GM12873 (cell line): ENCODE results near the gene ARHGAP45.
A peak's percentile ranks its signal among the peaks of the same experiment; 100 is the strongest.

Source experiments
- CTCF ChIP-seq: IDR thresholded peaks from 2 replicates; pipeline ENCODE4 v1.5.1; 2012; ENCODE audit warnings: low read depth, mild to moderate bottlenecking, moderate library complexity, low read length, control low read depth; ENCODE audit not compliant: insufficient read depth; ENCODE audit errors: missing control alignments

The ARHGAP45 gene

DNA sequence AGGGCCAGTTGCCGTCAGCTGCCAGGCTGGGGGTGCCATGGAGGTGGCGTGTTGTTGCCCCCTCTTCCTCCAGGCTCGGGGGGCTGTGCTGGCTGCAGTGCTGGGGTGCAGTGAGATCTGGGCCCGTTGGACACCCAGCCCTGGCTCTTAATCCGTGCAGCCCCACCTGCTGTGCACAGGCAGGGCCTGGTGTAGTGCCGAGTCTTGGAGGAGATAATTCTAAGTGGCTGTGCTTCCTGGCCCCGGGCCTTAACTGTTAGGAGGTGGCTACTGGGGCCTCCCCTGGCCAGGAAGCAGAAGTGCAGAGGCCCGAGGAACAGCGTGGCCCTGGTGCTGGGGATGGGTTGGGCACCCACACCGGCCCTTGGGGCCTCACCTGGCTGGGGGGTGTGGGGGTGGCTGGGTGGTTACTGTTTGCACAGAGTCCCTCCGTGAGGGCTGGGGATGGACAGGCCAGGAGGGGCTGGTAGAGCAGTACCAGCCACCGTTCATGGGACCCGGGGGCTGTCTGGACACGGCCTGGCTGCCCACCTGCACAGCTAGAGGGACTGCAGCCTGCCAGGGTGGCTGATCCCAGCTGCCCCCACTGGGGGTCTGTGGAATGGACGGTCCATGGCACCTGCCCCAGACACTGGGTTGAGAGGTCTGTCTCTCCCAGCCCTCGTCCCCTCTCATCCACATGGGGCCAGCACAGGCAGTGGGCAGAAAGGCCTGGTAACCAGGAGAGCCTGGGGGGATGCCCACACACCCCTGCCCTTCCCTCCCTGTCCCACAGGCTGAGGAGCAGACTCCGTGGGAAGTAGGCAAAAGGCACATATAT, 40.1 kb downstream of the ARHGAP45 start:
- TF ChIP-seq CTCF, result peak; percentile 8

DNA sequence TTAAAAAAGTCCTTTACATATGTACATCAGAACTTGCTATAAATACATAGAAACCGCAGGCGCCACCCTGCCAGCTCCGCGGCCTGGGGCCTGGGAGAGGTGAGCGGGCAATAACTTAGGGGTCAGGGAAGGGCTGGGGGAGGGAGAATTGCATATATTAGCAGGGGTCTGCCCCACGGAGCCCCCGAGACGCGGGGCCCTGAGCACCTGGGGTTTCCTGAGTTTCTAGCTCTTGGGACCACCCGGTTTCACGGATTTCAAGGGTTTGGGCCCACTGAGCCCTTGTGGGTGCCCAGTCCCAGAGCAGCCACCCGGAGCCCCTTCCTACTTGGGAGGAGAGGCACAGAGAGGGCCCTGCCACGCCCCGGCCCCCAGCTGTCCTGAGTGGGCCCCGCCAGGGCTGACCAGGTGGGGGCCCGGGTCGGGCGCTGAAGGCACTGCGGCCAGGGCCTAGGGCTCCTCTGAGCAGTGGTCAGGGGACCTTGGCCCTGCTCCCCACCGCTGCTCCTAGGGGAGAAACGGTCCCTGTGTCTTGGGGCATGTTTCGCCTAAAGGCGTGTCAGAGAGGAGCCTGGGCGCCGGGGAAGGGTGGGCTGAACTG, 40.8 kb downstream of the ARHGAP45 start:
- no peak for TF ChIP-seq CTCF

GRCh38 chr19:1108291-1109031, 41.5 kb downstream of the ARHGAP45 start:
- no peak for TF ChIP-seq CTCF

DNA sequence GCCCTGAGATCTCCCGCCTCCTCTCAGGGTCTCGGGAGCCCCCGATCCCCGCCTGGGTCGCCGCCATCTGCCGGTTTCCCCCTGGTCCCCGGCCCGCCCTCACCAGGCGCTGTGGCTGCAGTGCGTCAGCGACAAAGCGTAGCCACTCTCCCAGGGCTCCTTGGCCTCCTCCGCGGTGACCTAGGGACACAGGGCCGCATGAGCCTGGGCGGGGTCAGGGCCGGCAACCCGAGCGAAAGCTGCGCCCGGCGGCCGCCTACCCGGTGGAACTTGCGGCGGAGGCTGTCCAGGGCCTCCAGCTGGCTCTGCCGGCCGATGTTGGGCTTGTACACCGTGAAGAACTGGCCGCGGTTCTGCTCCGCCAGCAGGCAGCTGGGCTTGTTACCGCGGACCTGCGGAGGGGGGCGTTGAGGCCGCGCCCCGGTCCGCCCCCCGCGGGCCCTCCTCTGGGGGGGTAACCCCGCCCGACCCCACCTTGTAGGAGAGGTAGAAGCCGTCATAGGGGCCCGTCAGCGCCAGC, 42.1 kb downstream of the ARHGAP45 start:
- no peak for TF ChIP-seq CTCF

- no peak for TF ChIP-seq CTCF
Measured at GRCh38 chr19:1109697-1110671, 43.0 kb downstream of the ARHGAP45 start.

- no peak for TF ChIP-seq CTCF
Measured at GRCh38 chr19:1110809-1111640, 44.1 kb downstream of the ARHGAP45 start.
